Stimulated activated CD8-positive, alpha-beta memory T cell treated with anti-CD3 and anti-CD28 coated beads, Interleukin-2, amount 100 ng/mL, for 48 hours (primary cell): ENCODE results near the gene GPX6.
"Not testable (repeated sequence)": the region's sequence is repeated elsewhere in the genome, so short reads cannot be mapped to it uniquely, and the experiment has no call there.

Experiments
- DNase-seq, 2 donors: peaks; one replicate each; pipeline ENCODE4 v3.0.0-alpha.2; 2020; ENCODE audit warnings: low read depth in 2 of 2

Gene GPX6, protein sequence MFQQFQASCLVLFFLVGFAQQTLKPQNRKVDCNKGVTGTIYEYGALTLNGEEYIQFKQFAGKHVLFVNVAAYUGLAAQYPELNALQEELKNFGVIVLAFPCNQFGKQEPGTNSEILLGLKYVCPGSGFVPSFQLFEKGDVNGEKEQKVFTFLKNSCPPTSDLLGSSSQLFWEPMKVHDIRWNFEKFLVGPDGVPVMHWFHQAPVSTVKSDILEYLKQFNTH

DNA sequence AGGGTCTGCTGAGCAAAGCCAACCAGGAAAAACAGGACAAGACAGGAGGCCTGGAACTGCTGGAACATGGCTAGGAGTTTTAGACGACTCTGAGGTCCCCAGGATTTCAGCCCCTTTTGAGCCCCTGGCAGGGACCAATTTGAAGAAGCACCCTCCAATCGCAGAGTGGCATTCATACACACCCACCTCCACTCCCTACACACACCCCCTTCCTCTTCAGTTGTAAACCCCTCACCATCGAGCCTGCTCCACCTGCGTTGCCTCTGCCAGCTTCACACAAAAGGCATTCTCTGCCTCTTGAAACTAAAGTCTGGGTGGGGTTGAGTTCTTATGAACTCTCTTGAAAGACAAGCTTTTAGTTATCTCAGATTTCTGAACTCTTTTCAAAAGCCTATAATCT is at the start of gene GPX6:
TSS of gene GPX6 (minus strand) at position 118 of the 400 bp plus-strand sequence. CDS start at position 68, 50 bp downstream.
- DNase-seq = no peak

DNA sequence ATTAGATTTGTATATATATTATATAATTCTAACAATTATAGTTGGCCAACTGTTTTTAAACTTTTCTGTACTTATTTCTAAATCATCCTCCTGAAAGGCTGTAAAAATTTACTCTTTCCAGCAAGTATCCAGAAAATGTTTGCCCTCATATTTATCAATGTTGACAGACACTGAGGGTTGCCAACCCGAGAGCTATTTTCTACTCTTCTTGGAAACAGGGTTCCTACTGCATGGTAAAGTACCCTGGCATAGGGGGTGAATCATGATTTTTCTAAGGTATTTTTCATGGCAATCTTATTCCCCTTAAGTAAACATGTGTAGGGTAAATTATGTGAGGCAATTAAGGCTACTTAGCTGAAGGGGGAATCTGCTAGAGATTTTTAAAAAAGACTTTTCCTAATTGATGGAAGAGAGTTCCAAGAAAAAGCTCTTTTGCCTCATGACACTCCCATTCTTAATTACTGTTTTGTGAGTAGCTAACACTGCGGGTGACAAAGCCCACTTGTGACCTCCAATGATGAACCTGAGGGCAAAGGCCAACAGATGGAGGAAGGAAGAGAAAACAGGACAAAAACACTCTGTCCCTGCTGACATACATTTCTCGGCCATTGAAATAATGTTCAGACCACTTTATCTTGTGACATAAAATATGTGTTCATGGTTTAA is 48.0 kb upstream of the GPX6 start:
- DNase-seq = no peak

DNA sequence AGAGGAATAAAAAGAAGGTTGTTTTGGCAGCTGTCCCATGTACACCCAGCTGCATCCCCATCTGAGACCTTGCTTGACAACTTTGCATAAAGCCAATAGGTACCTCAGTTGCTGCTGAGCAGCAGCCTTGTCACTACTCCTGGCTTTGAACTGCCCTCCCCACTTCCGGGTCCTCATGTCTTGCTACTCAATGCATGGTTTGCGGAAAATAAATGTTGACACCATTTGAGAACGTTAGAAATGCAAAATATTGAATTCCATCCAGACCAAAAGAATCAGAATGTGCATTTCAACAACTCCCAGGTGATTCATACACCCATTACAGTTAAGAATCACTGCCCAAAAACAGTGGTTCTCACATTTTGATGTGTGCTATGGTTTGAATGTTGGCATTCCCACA is 43.0 kb upstream of the GPX6 start:
- DNase-seq = no peak

DNA sequence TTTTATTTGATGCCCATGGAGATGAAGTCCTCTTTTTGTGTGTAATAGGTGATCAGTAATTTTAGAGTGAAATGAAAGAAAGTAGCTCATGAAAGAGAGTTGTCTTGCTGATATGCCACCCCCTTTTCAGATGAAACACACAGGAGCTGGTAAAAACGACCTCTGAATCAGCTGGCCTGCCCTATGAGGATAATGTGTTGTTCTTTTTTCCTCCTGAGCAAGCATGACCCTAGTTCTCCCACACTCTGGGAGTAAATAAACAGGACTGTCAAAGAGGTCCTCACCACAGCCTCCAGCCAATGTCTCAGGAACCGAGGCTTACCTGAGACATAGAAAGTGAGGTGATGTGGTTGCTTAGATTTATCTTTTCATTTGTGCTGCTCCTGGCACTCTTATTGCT is 39.5 kb upstream of the GPX6 start:
- no peak for DNase-seq

DNA sequence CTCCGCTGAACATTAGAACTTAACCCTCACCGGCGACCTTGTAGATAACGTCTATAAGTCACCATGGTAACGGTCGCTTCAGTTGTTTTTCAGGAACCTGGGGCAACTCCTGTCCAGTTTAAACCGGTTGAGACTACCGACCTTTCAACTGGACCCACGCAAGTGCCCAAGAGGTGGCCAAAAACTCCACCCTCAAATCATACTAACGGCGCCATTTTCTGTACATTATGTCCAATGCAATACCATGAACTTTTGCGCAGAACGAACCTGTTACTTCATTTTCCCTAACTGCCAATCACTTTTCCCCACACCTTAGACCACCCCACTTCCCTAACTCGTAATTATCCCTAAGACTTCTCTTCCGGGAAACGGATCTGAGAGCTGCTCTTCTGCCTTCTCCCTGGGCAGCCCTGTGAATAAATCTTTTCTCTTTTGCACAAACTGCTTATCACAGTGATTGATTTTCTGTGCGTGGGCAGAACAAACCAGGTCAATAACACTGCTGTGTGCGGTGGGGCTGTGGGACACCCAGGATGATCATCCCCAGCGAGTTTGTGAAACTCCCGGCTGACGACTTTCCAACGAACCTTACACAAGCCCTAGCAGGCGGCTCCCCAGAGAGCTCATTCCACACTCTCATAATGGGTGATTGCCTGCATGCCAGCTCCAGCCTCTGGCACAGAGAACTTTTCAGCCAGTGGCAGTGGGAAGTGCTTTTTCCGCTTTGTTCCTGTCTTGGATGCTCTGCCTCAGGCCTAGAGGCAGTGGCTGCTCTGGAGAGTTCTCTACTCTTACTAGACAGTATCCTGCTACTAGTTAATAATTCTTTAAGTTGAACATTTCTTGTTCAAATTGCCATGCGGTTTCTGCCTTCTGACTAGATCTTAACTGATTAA is 38.6 kb upstream of the GPX6 start:
- DNase-seq = no peak

DNA sequence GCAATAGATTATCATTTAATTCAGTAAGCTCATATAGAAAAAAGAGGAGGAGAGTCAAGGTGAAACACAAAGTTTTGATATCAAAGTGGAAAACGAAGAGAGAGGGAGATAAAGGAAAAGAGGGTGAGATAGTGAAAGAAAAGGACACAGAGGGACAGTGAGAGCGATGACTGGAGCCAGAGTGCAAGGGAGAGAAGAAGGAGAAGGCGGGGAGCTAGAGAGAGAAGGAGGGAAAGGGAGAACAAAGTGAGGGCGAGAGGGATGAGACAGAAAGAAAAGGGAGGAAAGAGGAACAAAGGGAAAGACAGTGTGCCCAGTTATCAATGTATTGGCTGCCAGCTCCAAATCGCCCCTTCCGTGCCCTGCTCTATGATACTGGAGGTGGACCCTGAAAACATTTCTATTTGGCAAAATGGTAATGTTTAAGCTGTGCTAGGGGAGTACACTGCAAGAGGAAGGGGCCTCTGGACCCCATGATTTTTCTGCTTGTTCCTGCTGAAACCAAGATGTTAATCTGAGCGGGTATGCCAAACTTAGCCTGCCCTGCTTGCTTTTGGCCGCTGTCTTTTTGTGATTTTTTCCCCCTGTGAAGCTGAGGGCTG is 37.9 kb upstream of the GPX6 start:
- DNase-seq = no peak

DNA sequence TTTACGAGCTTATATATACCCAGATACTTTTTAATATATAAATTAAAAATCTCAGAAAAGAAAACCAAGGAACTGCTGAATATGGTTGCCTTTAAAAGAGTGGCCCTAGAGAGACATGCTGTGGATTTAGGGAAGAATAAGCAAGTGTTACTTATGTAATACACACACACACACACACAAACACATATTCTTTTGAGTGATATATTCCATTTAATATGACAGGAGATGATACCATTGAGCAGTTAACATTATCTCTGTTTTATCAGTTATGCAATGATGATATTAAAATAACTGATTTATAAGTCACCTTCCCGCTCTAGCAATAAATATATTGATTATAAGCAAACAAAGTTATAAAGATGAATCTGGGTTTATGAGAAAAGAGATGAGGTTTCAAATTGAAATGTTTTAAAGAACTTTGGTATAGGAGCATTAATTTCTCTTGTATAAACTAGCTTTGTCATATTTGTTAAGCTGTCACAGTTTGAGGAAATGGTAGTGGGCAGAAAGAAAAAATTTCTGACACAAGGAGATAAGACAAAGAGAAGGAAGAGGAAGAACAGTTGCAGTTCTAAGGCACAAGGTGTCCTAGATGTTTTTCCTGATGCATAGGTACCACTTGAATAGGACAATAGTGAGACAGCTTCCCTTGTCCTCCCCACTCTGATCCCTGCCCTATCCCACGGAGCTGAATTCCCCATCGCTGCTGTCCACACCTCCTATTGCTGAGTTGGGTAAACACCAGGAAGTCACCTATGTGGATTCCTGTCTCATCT is 36.5 kb upstream of the GPX6 start:
- no peak for DNase-seq

DNA sequence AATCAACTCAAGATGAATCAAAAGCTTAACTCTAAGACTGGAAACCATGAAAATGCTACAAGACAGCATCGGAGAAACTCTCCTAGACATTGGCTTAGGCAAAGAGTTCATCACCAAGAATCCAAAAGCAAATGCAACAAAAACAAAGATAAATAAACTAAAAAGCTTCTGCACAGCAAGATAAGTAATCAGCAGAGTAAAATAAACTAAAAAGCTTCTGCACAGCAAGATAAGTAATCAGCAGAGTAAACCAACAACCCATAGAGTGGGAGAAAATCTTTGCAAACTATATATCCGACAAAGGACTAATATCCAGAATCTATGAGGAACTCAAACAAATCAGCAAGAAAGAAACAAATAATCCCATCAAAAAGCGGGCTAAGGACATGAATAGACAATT is 31.4 kb upstream of the GPX6 start:
- not testable (repeated sequence) for DNase-seq

DNA sequence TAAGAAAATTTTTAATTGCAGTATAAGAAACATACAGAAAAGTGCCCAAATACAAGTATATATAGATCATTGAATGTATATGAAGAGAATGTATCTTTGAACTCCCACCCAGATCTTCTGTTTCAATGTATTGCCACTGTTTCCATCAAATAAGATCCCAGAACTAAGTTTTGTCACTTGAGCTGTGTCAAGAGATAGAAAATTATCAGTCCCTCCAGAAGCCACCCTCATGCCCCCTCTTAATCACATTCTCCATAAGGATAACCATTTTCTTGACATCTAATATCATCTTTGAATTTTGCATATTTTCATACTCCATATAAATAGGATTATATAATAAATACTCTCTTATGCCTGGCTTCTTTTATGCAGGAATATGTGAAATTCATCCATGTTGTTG is 30.4 kb upstream of the GPX6 start:
- DNase-seq = no peak

DNA sequence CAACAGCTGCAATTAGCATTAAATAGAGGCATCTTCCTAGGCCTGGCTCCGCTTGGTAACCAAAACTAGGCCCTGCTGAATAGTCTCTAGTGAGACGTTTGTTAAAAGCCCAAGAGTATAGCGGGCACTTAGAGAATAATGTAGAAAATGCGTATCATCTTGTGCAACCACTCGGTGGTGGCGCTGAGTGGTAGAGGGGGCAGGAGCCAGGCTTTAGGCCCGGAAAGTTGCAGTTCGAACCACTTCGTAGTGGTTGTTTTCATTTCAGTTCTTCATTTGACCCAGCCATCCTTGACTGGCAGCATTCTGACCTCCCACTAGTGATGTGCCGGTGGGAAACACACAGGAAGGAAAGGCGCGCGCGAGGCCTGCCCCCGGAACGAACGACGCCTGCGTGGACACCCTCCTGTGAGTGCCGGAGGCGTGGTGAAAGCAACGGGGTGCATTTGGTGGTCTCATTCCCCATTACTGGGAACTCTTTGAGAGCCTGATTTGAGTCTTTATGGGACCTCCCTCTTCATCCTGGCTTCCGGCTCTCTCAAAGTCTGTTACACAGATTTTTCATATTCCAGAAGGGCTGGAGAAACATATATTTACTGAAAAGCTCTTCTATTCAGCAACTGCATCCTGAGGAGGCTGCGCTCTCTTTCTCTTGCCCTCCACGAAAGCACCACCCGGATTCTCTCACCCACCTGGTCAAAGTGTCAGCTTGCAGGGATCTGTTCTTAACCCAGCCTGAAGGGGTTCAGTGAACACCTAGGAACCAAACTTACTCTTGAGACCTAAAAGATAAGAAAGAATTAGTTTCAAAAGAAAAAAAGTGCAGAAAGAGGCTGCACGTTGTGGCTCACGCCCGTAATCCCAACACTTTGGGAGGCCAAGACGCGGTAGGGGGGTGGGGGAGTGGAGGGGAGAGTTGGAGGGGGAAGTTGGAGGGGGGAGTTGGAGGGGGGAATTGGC is 28.3 kb upstream of the GPX6 start:
- DNase-seq = peak in 1 of 2 donors; percentile 21

DNA sequence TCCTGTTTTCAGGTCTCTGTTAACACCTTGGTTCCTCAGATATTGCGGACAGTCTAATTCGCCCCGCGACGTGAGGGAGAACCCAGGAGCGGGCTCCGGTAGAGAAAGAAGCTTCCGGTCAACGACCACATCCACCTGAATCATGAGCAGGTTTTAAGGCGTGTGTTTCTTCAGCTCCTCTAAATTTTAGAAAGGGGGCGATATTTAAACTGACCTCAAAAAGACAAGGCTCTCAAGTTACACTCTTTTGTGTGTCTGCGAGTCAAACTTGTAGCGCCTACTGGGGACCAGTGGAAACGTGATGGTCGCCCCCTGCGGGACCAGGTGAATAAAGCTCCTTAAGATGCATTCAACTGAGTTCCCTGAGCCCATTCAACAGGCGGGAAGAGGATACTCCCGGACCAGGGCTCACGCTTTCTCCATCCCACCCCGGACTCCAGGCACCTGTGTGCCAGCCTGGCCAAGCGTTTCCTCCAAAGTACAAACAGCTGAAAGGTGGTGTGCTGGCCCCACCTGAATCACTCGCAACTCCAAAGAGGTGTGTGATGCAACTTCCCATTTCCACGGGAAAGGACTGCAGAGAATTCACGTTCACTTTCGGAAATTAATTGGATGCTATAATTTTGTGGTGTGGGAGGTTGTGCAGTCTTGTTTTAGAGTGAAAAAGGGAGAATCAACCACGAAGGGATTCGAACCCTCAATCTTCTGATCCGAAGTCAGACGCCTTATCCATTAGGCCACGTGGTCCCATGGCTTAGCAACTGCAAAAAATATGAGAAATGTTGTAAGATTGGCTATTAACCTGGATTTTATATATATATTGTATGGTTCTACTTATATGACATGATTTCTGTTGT is 27.1 kb upstream of the GPX6 start:
- peak; percentile 20 to 32 for DNase-seq

DNA sequence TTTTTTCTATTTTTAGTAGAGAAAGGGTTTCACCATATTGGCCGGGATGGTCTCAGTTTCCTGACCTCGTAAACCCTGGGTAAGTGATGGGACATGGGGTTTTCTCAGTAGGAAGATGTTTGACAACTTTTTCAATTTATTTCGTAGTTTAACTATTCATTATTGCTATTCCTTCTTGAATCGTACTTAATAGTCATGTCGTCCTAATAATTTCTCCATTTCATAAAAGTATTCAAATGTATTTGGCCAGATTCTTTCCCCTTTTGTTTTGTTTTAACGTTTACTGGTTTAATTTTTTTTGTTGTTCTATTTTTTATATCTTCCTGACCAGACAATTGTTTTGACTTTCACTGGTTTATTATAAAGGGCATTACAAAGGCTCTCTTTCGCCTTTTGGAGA is 26.4 kb upstream of the GPX6 start:
- no peak for DNase-seq

DNA sequence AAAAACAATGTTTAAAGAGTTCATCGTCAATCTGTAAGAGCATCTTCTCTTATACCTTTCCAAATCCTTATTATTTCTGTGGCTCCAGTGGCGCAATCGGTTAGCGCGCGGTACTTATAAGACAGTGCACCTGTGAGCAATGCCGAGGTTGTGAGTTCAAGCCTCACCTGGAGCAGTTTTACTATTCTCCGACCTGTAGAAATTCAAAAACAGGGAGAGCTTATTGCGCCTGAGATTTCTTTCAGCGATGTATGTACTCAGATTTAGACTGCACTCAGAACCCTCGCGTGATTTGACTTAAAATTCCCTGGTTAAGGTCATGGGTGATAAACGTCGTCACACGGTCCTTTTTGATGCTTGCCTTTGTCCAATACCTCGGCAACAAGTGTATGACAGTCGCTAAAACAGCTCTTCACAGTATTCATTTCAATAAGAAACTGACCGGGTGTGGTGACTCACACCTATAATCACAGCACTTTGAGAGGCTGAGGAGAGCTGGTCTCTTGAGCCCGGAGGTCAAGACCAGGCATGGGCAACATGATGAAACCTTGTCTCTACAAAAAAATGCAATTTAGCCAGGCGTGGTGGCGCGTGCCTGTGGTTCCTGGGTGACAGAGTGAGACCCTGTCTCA is 22.0 kb upstream of the GPX6 start:
- peak in 1 of 2 donors; percentile 12 for DNase-seq

DNA sequence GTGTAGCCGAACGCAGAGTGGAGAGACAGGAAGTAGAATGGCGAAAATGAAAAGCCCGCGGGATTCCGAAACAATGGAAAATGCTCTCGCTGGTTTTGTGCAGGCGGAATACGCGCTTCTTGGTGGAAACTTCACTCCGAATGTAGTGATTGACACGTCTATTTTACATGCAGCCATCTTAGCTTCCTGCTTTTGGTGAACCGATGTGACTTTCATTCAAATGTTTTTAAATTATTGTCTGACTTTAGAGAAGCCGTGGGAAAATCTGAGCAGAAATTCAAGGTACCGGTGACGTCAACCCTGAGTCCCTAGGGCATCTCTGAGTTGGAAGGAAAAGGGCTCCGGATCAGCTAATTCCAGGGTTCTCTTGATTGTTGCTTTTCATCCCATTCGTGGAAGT is 21.5 kb upstream of the GPX6 start:
- no peak for DNase-seq

DNA sequence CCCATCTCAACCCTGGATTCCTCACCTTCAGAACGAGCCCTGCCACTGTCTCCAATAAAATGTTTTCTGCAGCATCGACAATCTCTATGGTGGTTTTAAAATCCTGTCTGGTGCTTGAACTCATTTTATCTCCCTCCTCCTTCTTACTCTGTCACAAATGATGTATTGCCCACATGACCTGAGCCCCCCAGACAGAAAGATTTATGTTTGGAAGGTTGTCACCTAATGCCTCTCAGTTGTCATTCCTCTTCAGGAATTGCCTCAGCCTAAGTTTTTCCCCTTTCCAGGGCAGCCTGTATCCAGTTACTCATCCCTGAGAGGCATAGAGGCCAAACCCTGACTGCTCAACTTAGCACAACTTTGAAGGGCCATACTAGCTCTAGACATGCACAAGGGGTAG is 19.3 kb upstream of the GPX6 start:
- DNase-seq = no peak

DNA sequence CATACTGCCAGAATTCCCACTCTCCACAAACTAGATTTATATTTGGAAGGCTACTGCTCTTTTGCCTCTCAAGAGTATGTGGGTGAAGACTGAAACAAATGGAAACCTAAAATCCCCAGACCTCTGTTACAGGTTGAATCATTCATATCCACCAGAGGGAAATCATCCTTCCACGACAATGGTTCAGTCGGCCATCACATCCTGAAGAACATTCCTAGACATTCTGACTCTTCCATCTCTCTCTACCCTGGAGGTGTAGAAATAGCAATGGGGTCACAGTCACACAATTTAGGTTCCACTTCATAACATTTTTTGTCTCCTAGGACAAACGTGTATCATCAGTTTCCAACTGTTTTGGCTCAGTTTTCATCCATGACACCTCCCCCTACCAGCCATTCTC is 18.7 kb upstream of the GPX6 start:
- no peak for DNase-seq

DNA sequence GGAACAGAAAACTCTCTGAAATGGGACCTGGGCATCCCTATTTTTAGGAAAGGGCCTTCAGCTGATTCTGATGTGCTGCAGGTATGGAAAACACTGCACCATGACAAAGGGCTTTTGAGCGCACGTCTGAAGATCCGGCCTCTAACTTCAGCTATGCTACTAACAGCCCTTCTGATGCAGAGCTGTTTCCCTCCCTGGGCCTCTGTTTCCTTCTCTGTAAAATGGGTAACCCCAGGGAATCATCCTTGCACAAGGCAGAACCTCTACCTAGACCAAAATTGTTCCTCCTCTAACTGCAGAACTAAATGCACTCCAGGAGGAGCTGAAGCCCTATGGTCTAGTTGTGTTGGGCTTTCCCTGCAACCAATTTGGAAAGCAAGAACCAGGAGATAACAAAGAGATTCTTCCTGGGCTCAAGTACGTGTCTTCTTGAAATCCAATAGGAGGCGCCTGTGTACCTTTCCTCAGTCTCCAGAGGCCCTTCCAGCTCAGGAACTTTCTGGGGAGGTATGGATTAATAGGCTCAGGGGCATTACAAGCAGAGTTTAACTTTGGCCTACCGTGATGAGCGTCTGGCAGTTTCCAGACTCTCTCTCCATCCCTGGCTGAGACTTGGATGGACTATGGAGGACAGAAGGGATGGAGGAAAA is 16.0 kb upstream of the GPX6 start:
- no peak for DNase-seq

DNA sequence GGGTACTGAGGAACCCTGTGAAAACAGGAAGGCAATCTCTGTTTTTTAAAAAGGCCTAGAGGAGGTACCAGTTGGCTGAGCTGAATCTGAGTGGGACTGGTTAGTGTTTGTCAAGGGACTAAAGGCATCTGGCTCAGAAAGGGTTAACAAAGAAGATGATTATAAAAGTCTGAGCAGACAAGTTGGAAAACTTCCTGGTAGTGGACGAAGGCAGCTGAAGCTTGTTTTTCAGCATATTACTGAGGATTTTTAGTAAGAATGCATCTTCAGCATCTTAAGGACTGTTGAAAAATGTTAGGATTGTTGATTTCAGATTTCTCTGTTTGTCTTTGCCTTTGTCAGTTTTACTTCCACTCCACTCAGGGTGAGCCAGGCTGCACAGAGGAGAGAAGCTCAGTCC is 15.2 kb upstream of the GPX6 start:
- DNase-seq = no peak
